Measurements from ENCODE around the gene VEZT. TPM values are rescaled to one million over a fixed set of nuclear protein-coding genes. Genes with fewer than 3 reads are reported as not detected.

Gene VEZT
- total RNA-seq, 2 donors from 2014 or later, result 146 to 201 TPM

DNA sequence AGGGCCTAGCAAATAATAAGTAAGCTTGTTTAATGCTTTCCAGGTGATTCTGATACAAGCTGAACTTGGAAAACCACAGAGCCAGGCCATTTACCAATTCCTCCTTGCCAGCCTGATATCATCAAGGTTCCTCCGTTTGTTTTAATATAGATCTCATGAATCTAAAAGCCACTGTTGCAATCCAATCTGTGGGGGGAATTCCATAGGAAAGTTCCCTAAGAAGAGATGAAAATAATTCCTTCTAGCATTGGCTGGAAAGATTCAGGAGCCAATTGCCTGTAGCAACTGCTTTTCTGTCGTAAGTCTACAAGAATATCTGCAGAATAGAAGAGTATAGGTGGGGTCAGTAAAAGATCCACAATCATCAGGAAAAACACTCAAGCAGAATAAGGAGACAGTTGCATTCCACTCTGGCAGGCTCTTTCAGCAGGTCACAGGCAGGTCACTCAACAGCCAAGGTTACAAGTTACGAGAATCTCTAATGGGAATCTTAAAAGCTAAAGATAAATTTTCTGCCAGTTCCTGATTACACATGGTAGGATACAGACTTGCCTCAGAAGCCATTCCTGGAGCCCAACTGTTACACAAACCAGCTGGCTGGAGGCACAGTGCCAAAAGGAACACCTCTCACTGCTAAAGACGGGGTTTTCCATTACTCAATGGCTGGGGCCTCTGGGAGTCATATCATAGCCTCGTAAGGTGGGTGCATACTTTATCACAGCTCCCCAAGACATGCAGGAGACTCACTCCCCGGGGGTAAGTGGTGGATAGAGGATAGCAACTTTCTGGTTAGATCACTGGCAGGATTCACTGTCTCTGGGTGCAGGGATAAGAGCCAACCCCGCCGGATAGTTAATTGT, 44.0 kb upstream of the VEZT start:
- Histone ChIP-seq H3K27ac (ENCODE audit: low read depth, low read length) (no peak overlapping the region), H3K9ac (ENCODE audit: extremely low read depth, low read length, poor library complexity, severe bottlenecking) (no peak overlapping the region), H3K9me3 (ENCODE audit: control insufficient read depth, low read length) (no peaks in the 10 kb centered on the region), H3K4me3 (ENCODE audit: low read length) (no peak overlapping the region), H3K27me3 (ENCODE audit: control insufficient read depth, insufficient read depth, low read length, poor library complexity, severe bottlenecking) (no peaks in the 10 kb centered on the region), H3K36me3 (ENCODE audit: control insufficient read depth, insufficient read depth, low read length) (peaks cover 58% of the 10 kb centered on the region), H3K4me1 (ENCODE audit: control insufficient read depth, insufficient read depth, low read length) (peaks cover 15% of the 10 kb centered on the region)
- Mint-ChIP-seq H3K4me1 (peaks cover 25% of the 10 kb centered on the region), H3K4me3 (no peak overlapping the region), H3K27ac (peak overlapping the region; percentile 13), H3K9me3 (no peaks in the 10 kb centered on the region), H3K27me3 (ENCODE audit: insufficient read depth) (no peaks in the 10 kb centered on the region), H3K36me3 (ENCODE audit: low read depth) (peaks cover 69% of the 10 kb centered on the region)
- 70 to 80% methylated on average over 4 to 8 of the region's 8 CpGs for WGBS, 2 experiments (ENCODE audit: insufficient coverage in 1 of 2, insufficient read length in 1 of 2)
- TF ChIP-seq, protein P1, sequence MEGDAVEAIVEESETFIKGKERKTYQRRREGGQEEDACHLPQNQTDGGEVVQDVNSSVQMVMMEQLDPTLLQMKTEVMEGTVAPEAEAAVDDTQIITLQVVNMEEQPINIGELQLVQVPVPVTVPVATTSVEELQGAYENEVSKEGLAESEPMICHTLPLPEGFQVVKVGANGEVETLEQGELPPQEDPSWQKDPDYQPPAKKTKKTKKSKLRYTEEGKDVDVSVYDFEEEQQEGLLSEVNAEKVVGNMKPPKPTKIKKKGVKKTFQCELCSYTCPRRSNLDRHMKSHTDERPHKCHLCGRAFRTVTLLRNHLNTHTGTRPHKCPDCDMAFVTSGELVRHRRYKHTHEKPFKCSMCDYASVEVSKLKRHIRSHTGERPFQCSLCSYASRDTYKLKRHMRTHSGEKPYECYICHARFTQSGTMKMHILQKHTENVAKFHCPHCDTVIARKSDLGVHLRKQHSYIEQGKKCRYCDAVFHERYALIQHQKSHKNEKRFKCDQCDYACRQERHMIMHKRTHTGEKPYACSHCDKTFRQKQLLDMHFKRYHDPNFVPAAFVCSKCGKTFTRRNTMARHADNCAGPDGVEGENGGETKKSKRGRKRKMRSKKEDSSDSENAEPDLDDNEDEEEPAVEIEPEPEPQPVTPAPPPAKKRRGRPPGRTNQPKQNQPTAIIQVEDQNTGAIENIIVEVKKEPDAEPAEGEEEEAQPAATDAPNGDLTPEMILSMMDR (conservative IDR thresholded peaks at IDR 0.05), result no peak
- DNase-seq, result no peak

DNA sequence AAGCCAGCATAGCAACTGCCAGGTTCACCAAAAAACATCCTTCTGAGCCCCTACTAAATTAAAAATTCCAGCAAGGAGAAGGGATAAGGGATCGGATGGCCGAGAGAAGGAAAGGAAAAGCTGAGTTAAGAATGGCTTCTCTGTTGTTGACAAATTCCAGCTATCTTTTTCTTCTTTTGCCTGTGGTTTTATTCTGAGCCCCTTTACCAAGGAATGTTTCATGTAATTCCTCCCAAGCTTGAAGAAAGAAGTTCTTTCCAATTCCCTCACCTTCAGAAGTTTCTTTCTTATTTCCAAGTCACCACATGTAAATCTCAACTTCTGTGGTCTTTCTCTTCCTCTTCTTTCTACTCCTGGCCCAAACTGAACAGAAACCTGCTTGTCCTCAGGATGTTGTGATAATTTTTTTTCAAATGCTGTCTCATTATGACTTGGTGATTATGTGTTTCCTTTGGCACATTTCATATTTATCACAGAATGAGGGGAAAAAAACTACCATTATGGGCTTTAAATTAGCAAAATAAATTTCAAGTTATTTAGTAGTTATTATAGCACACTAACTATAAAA, 40.3 kb upstream of the VEZT start:
- Histone ChIP-seq H3K36me3 (ENCODE audit: control insufficient read depth, insufficient read depth, low read length) (peaks cover 35% of the 10 kb centered on the region), H3K9me3 (ENCODE audit: control insufficient read depth, low read length) (no peaks in the 10 kb centered on the region), H3K4me1 (ENCODE audit: control insufficient read depth, insufficient read depth, low read length) (peaks cover 15% of the 10 kb centered on the region), H3K9ac (ENCODE audit: extremely low read depth, low read length, poor library complexity, severe bottlenecking) (no peak overlapping the region), H3K27me3 (ENCODE audit: control insufficient read depth, insufficient read depth, low read length, poor library complexity, severe bottlenecking) (no peaks in the 10 kb centered on the region), H3K4me3 (ENCODE audit: low read length) (no peak overlapping the region), H3K27ac (ENCODE audit: low read depth, low read length) (no peak overlapping the region)
- H3K9me3 Mint-ChIP-seq, result no peaks in the 10 kb centered on the region
- no peaks in the 10 kb centered on the region for H3K27me3 Mint-ChIP-seq (ENCODE audit: insufficient read depth)
- no peak overlapping the region for H3K4me3 Mint-ChIP-seq
- no peak for DNase-seq
- H3K27ac Mint-ChIP-seq, result peak overlapping the region; percentile 10
- peaks cover 21% of the 10 kb centered on the region for H3K4me1 Mint-ChIP-seq
- 97 to 100% methylated on average over 1 to 2 of the region's 2 CpGs for WGBS, 2 experiments (ENCODE audit: insufficient coverage in 1 of 2, insufficient read length in 1 of 2)
- peaks cover 49% of the 10 kb centered on the region for H3K36me3 Mint-ChIP-seq (ENCODE audit: low read depth)
- TF ChIP-seq, protein P1 (conservative IDR thresholded peaks at IDR 0.05), result no peak

DNA sequence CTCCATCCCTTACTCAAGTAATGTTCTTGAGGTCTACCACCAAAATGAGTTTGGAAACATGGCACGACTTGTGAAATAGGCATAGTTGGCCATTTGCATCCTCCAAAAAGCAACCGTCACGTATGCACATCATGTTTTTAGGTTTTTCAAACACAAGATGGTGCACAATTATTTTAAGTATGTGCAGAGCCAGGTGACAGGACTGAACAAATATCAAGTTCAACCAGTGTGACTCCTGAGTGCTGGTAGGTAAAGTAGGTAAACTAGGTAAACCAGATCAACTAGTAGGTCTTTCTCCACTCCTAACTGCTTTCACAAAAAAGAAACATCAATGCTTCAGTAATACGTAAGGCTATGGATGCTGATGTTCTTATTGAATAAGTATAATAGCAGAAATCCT, 39.5 kb upstream of the VEZT start:
- Histone ChIP-seq H3K36me3 (ENCODE audit: control insufficient read depth, insufficient read depth, low read length) (peaks cover 34% of the 10 kb centered on the region), H3K27me3 (ENCODE audit: control insufficient read depth, insufficient read depth, low read length, poor library complexity, severe bottlenecking) (no peaks in the 10 kb centered on the region), H3K9ac (ENCODE audit: extremely low read depth, low read length, poor library complexity, severe bottlenecking) (no peak overlapping the region), H3K27ac (ENCODE audit: low read depth, low read length) (no peak overlapping the region), H3K4me3 (ENCODE audit: low read length) (no peak overlapping the region), H3K4me1 (ENCODE audit: control insufficient read depth, insufficient read depth, low read length) (peaks cover 14% of the 10 kb centered on the region), H3K9me3 (ENCODE audit: control insufficient read depth, low read length) (no peaks in the 10 kb centered on the region)
- DNase-seq, result no peak
- H3K4me3 Mint-ChIP-seq, result no peak overlapping the region
- H3K36me3 Mint-ChIP-seq (ENCODE audit: low read depth), result peaks cover 47% of the 10 kb centered on the region
- TF ChIP-seq, protein P1 (conservative IDR thresholded peaks at IDR 0.05), result no peak
- no peaks in the 10 kb centered on the region for H3K27me3 Mint-ChIP-seq (ENCODE audit: insufficient read depth)
- H3K4me1 Mint-ChIP-seq, result peaks cover 24% of the 10 kb centered on the region
- no peak overlapping the region for H3K27ac Mint-ChIP-seq
- H3K9me3 Mint-ChIP-seq, result no peaks in the 10 kb centered on the region
- 67 to 74% methylated on average over 3 to 4 of the region's 4 CpGs for WGBS, 2 experiments (ENCODE audit: insufficient coverage in 1 of 2, insufficient read length in 1 of 2)

Data from endodermal cell (in vitro differentiated cells).